GM19239 (cell line): ENCODE data around the gene VRK1.

Experiments
- DNase-seq: peaks from one replicate; pipeline ENCODE4 v3.0.0; 2011; ENCODE audit warnings: low spot score; ENCODE audit not compliant: insufficient read length
- FAIRE-seq: peaks from 2 replicates; lab custom pipeline; 2011; peaks lifted over from hg19 to GRCh38; lab: Jason Lieb, UNC

VRK1 gene

DNA sequence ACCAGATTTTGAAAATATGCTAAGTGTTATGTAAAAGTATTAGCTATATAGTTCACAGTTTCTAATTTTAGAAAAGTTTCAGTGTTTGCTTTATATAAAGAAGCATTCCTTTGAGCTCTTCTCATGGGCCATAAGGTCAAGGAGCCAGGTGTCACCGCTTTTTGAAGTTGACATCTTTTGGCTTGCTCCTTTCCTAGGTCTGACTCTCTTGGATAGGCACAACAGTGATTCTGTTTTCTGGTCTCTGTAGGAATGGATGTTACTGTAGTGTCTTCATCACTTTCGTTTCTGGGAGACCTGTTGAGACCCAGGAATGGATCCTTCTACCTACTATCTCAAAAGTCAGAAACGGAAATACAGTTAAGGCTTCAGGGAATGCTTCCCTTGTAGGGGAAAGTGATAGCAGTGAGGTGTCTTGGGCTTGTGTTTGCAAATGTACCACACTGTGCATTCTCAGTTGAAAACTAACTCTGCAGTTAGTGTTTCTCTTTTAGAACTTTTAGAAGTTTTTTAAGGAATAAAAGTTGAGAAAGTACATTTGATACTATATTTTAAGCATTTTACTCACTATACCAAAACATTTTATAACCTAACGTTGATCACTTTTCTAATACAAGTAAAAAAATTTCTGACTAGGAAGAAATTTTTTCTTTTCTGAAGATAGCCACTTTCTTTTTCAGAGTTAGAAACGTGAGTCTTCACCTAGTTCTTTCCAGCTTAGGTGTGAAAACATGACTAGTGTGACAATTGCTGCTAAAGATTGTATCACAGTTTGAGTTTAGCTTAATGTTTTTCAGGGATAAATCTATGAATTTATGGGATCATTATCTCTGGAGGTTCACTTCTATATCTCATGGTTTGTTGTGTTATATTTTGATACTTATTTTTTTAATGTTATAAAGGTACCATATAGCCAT lies 20.8 kb downstream of the VRK1 start:
- DNase-seq (no peak), FAIRE-seq (peak; percentile 64)

DNA sequence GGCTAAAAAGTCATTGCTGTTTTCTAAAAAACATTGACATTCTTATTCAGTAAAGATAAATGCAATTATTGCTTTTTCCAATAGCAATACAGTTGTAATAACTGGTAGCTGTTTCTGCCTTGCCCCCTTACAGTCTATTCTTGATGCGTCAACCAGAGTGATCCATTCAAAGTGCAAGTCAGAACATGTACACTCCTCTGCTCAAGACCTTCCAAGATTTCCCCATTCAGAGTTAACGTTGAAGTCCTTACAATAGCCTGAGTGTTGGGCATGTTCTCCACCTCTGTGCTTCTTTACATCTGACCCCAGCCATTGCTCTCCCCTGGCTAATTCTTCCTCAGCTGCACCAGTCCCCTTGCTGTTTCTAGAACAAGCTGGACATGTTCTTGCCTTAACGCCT lies 24.3 kb downstream of the VRK1 start:
- no peak for DNase-seq
- FAIRE-seq: no peak

DNA sequence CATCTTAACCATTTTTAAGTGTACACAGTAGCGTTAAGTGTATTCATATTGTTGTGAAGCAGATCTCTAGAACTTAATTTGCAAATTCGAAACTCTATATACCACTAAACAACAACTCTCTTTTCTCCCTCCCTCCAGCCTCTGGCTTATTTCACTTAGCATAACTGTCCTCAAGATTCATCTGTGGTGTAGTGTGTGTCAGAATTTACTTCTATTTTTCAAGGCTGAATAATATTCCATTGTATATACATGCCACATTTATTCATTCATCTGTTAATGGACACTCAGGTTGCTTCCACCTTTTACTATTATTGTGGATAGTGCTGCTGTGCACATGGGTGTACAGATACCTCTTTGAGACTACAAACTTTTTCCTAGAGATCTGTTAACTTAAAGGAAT lies 26.5 kb downstream of the VRK1 start:
- no peak for DNase-seq
- no peak for FAIRE-seq

DNA sequence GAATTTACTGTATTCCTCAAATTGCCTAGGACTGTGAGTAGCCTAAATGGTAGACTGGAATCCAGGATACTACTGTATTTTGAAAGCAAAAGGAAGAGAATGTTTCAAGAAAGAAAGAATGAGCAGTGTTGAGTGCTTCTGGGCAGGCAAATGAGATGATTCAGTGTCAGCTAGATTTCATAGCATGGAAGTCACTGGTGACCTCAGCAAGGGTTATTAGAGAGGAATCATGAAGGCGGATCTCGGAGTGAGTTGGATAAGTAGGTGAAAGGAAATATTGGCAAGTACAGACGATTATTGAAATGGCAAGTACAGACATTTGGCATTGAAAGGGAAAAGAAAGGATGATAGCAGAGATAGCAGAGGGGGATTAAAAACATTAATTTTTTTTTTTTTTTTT lies 27.1 kb downstream of the VRK1 start:
- FAIRE-seq (no peak), DNase-seq (no peak)

DNA sequence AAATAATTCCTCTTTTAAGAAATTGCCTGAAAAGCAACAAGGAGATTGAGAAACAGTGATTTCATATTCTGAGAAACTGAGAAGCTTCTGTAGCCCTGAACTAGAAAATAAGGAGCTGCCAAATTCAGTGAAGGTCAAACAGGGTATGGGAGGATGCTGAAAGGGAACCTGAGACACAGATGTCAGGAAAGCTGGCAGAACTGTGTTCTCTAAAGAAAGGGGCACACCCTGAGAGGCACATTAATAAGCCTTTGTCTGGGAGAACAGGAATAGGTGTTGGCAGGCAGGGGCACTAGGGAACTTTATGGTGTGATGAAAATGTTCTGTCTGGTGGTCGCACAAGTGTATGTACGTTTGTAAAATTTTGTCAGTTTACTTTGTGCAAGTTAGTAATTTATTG lies 29.6 kb downstream of the VRK1 start:
- no peak for DNase-seq
- FAIRE-seq: no peak

DNA sequence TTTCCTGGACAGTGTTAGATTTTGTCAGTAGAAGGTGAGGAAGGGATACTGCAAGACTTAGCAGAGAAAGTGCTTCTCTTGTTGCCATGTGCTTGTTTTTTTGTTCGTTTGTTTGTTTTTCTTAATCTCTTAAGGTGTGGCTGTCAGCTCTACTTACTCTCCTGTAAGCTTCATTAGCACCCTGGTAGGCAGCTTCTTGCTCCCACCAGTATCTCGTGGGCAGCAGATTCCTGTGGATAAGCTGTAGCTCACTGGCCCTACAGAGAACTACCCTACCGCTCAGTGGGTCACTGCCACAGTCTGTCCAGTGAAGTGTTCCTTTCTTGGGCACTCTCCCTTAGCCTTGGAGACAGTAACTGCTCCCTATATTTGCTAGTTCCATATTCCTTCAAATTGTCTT lies 30.1 kb downstream of the VRK1 start:
- FAIRE-seq: no peak
- no peak for DNase-seq

DNA sequence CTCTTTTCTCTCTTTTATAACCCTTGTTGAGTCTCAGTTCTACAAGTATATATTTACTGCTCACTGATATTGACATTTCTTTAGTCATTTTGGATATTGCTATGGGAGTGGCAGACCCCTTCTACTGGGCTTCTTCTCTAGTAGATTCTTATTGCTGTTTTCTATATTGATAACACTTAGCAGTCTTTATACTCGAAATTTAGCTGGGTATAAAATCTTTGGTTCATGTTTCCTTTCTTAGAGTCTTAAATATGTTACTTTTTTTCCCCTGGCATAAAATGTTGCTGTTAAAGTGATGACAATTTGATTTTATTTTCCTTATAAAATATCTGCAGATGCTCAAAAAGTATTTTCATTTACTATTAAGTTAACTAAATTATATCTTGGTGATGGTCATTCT lies 32.6 kb downstream of the VRK1 start:
- FAIRE-seq (no peak), DNase-seq (no peak)

DNA sequence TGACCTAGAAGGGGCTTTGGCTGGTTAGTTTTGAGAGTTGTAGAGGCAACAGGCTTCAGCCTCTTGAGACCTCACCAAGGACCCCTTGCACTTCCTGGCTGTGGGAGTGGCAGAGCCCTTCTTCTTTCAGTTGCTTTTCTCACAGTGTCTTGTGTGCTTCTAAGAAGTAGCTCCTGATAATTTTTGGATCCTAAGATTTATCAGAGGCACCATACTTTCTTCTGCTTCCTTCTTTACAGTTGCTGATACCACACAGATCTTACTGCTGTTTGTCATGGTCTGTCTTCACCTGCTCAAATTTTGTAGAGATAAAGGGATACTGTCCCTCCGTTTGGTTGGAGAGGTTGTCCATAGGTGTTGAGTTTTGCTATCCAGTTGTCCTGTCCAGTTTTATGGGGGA lies 33.8 kb downstream of the VRK1 start:
- DNase-seq (no peak), FAIRE-seq (peak; percentile 80)

DNA sequence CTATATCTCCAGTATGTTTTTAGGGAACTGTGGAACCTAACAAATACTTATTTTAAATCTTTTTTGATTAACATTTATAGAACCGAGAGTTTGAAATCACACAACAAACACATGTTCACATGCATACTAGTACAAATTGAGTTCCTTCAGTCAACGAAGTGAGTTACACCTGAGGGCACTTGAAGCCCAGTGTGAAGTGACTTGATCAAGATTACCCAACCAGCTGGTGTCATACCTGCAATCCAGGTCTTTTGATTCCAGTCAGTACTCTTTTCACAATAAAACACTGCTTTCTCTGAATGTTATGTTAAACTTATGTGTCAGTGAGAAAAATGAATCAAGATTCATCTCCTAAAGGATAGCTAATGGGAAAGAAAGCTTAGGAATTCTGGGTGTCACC lies 35.2 kb downstream of the VRK1 start:
- FAIRE-seq (no peak), DNase-seq (no peak)

DNA sequence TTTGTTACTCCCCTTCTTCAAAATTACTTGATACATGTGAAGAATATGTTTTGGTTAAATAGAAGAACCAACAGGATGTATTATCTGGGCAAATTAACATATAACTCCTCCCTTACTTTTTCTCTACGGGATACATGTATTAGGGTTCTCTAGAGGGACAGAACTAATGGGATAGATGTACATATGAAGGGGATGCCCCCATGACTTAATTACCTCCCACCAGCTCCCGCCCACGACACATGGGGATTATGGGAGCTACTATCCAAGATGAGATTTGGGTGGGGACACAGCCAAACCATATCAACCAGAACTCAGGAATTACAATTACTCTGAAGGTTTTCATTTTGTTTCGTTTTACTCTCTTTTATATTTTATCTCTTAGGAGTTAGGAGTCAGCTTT lies 41.3 kb downstream of the VRK1 start:
- FAIRE-seq: no peak
- no peak for DNase-seq

DNA sequence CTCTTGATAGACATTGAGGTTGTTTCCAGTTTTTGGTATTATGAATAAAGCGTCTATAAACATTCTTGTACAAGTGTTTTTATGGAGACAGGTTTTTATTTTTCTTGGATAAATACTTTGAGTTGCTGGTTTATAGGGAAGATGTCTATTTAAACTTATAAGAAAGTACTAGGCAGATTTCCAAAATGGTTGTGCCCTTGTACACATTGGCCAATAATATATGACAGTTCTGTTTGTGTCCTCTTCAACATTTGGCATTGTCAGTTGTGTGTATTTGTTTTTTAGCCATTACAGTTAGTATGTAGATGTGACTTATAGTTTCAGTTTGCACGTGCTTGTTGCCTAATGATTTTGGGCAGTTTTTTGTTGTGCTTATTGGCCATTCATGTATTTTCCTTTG lies 42.1 kb downstream of the VRK1 start:
- FAIRE-seq: no peak

DNA sequence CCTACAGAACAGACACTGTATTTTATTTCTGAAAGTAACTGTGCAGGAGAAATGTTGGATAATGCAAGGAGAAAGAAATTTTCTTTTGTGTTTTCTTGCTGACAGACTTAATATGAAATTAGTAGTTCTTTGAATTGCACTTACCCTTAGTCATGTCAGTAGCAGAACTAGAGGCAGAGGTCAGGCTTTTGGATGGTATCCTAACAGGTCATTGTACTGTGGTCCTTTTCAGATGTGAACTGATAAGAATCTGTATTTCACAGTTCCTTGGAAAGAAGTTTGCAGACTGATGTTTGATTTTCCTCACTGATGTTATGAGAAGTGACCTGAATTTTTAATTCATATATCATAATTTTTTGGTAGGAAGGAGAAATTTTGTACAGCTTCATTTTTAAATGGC lies 46.0 kb downstream of the VRK1 start:
- FAIRE-seq (no peak), DNase-seq (no peak)

More for the DNA sequence above, 42.1 kb downstream of the VRK1 start:
- DNase-seq: no peak

DNA sequence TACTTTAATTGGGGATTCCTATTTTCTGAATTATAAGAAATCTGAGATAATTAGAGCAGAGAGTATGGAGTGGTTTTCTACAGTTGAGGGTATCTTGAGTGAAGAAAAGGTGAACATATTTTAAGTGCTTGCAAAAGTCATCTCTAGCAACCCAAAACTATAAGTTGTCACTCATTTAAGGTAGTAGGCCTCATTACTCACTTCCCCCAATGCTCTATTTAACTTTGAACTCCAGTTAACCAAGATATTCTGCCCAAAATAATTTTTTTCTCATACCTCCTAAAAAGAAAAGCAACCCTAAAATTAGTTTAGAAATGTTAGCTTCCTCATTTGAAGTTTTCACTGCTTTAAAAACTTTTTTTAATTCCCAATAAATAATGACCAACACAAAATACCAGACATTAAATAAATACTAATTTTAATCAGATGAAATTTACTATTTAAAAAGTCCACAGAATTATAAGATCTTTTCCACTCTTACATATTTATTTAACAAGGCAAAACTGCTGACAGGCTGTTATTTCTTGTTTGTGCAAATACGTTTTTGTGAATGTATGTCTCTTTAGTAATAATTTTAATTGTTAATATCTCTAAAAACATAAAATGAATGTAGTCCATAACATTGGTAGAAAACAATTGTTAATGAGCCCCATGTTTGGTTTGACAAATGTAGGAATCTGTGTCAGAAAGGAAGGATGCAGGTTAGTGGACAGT lies 47.8 kb downstream of the VRK1 start:
- no peak for DNase-seq
- no peak for FAIRE-seq

DNA sequence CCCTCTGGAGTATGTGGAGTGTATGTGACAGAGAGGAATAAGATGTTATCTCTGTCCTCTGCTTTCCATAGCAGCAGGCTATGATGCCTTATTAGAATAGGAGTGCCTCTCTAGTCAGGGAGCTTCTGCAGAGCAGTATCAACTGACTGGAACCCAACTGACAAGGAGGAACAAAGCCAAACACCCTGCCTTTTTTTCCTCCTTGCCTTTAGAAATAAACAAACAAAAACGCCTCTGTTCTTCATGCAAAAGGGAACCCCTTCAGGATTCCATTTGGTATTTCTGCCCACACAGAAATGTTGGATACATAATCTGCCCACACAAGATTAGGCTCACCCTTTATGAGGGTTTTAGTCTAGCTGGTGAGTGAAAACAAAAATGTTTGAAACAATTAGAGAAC lies 50.3 kb downstream of the VRK1 start:
- FAIRE-seq: no peak
- no peak for DNase-seq

DNA sequence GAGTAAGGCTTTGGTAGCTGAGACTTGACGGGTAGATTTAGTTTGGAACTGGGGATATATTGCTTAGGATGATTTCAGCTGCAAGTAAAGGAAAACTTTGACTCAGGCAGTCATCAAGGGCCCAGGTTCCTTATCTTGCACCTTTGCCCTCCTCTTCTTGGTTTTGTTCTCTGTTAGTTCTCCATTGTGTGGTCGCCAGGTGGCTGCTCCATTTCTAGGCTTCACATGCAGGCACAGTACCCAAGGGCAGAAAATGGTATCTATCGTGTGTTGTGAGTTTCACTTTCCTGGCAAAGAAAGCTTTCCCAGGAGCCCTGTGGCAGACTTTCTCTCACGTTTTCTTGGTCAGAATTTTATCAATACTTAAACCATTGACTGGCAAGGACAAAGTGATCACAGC lies 50.8 kb downstream of the VRK1 start:
- FAIRE-seq: no peak
- no peak for DNase-seq

DNA sequence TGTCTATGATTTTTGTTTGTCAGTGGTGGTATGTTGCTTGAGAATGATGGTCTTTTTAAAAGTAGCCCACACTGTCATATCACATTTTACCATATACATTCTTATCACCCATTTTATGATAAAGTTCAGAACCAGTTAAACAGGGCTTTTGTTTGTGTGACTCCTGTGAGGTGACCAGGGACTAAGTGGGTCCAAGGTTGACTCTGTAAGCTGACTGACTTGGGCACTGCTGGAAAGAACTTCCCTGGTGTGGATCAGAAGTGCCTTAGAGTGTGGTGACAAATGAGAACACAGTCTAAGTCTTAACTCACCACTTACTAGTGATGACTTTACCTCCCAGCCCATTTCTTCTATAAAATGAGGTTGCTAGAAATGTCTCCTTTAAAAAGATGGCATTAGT lies 52.6 kb downstream of the VRK1 start:
- FAIRE-seq (no peak), DNase-seq (no peak)

DNA sequence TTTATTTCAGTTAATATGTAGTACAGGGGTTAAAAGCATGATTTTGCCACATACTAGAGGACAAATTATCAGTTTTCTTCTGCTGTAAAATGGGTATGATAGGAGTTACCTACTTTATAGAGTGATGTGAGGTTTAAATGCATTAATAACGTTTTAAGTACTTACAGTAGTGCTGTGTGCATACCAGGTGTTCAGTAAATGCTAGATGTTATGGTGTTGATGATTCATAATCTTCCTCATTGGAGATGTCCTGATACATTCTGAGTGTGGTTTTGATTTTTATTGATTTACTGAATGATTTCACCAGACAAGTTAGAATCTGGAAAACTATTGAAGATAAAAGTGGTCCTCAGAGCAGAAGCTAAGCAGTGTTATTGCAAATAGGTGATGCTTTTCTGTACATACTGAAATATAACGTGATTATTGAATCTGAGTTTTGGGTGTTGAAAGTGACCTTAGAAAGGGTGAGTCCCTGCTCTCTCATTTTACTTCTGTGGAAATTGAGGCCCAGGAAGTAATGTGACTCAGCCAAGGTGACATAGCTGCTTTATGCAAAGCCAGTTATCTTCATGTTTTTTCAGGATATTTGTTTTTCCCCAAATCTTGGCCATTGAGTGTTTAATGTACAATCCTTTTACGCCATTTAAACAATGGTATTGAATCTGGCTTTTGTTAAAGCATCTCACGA lies 54.7 kb downstream of the VRK1 start:
- FAIRE-seq: peak; percentile 68

DNA sequence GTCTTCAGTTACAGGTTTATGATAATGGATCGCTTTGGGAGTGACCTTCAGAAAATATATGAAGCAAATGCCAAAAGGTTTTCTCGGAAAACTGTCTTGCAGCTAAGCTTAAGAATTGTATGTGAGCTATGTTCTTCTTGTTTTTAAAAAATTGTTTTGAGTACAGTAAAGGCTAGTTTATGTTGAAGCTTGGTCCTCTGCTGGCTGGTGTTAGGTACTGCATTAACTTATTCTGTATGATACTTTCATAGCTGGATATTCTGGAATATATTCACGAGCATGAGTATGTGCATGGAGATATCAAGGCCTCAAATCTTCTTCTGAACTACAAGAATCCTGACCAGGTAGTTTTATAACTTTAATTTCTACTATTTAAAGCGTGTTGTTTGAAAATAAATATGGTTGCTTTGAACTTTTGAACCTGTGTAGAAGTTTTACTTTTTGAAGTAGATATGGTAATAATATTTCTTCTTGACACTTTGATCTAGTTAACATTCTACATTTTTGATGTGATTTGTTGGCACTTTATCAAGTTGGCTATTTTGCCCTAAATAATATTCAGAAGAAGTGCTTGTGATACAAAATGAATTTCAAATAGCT lies 55.7 kb downstream of the VRK1 start:
- DNase-seq: no peak
- peak; percentile 80 for FAIRE-seq

More for the DNA sequence above, 54.7 kb downstream of the VRK1 start:
- no peak for DNase-seq

DNA sequence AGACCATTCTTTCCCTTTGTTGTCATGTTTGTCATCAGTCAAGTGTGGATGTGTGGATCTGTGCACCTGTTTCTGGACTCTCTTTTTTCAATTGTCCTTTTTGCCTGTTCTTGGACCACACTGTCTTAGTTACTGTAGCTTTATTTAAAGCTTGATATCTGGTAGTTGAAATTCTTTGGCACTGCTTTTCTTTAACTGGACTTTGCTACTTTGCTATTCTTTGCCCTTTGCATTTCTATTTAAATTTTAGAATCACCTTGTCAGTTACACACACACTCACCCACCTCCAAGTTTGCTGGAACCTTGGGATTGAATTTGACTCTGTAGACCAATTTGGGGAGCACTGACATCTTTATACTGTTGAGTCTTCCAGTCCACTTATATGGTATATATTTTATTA lies 61.5 kb downstream of the VRK1 start:
- FAIRE-seq: no peak
- no peak for DNase-seq

DNA sequence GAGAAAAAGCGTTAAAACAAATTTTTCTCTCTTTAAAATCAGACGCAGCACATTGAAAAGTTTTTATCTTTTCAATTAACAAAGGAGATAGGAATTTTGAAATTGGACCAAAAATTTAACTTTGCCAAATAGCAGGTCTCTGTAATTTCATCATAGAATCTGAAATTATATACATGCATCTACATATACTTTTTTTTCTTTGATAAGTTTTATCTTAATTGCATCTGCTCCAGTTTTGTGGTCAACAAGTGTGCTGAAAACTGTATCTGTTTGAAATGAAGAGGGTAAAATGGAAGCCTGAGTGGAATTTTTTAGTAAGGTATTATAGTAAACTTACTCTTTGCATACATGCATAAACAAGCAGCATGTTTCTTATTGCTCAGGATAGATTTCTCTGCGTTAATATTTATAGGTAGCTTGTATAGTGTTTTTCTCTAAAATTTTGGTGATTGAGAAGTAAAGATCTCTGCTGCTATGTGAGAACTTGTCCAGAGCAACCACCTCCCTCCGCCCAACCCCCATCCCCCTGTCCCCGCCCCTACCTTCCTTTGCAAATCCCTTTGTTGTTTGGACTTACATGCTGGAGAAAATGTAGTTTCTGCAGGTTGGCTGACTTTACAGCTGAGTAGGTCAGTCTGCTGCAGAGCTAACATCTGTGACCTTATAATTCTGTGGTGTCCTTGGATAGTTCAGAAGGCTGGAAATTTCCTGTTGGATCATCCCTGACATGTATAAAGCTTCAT lies 64.6 kb downstream of the VRK1 start:
- no peak for FAIRE-seq
- no peak for DNase-seq
